LNCaP clone FGC (cell line): Measurements from ENCODE around the gene FAM124A.

Experiments
- DNase-seq: peaks from one replicate; pipeline ENCODE4 v3.0.0-alpha.2; 2011; ENCODE audit warnings: low read depth
- H3K4me3 ChIP-seq: 2 replicates; pipeline ENCODE4 v1.5.1; 2011; ENCODE audit warnings: mild to moderate bottlenecking, low read depth, low read length, control low read depth
- CTCF ChIP-seq: IDR thresholded peaks from 2 replicates; pipeline ENCODE4 v1.5.1; 2012; ENCODE audit warnings: mild to moderate bottlenecking; ENCODE audit not compliant: control insufficient read depth, insufficient read depth; ENCODE audit errors: extremely low read depth

The FAM124A gene

GRCh38 chr13:51233117-51233826 lies 11.1 kb downstream of the FAM124A start:
- H3K4me3 ChIP-seq = no peak overlapping the region
- no peak for TF ChIP-seq CTCF
- no peak for DNase-seq

- no peak for DNase-seq
- TF ChIP-seq CTCF = no peak
Observed at GRCh38 chr13:51234676-51235075, 12.5 kb downstream of the FAM124A start.

GRCh38 chr13:51235186-51235585 lies 13.0 kb downstream of the FAM124A start:
- no peak overlapping the region for H3K4me3 ChIP-seq
- no peak for TF ChIP-seq CTCF
- DNase-seq = no peak

More at GRCh38 chr13:51234676-51235075, 12.5 kb downstream of the FAM124A start:
- H3K4me3 ChIP-seq = no peak overlapping the region

GRCh38 chr13:51235756-51236490 lies 13.7 kb downstream of the FAM124A start:
- DNase-seq = no peak
- no peak overlapping the region for H3K4me3 ChIP-seq
- TF ChIP-seq CTCF = no peak

- TF ChIP-seq CTCF = no peak
- H3K4me3 ChIP-seq = no peak overlapping the region
- DNase-seq = no peak
Observed at GRCh38 chr13:51236491-51236792, 14.2 kb downstream of the FAM124A start.

- TF ChIP-seq CTCF = no peak
- H3K4me3 ChIP-seq = no peak overlapping the region
- no peak for DNase-seq
Observed at GRCh38 chr13:51237386-51237785, 15.2 kb downstream of the FAM124A start.
